HG03469 (cell line): ENCODE data around the gene ACTL7B.
A peak's percentile ranks its signal among the peaks of the same experiment; 100 is the strongest.
"Not testable (repeated sequence)": the region's sequence is repeated elsewhere in the genome, so short reads cannot be mapped to it uniquely, and the experiment has no call there.

Source experiments
- ATAC-seq: cut with Tn5 transposase; IDR thresholded peaks from one replicate; pipeline ENCODE4 v1.9.1; 2021; ENCODE audit warnings: mild to moderate bottlenecking, moderate library complexity, moderate number of reproducible peaks; ENCODE audit not compliant: unreplicated experiment

Gene ACTL7B, protein sequence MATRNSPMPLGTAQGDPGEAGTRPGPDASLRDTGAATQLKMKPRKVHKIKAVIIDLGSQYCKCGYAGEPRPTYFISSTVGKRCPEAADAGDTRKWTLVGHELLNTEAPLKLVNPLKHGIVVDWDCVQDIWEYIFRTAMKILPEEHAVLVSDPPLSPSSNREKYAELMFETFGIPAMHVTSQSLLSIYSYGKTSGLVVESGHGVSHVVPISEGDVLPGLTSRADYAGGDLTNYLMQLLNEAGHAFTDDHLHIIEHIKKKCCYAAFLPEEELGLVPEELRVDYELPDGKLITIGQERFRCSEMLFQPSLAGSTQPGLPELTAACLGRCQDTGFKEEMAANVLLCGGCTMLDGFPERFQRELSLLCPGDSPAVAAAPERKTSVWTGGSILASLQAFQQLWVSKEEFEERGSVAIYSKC

DNA sequence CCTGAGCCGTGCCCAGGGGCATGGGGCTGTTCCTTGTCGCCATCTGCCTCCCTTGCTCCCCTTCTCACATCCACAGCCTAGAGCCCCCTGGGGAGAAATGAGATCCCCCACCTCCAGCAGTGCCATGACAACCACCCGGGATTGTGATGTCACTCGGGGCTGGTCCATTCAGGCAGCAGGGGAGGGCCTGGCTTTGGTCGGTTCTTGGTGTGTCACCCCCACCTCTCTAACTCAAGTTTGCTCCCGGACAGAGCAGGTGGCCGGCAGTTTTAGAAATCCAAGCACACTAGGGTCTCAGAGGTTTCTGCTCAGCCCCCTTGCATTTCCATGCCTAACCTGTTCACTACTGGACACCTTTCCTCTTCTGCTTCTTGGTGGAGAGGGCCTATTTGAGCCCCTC, at the start of gene ACTL7B:
Gene ACTL7B, minus strand, starts transcription at position 99 of the 400 bp plus-strand sequence. Its CDS starts 56 bp downstream, at position 43.
- ATAC-seq, result no peak

DNA sequence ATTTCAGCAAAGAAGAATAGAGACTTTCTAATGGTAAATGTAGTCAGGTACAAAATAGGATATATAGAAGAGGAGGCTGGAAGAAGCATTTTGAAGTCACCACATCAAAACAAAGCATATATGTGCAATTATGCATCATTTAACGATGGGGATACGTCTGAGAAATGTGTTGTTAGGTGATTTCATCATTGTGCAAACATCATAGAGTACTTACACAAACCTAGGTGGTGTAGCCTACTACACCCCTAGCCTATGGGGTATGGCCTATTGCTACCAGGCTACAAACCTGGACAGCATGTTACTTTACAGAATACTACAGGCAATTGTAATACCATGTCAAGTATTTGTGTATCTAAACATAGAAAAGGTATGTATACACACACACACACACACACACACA, 49.7 kb upstream of the ACTL7B start:
- no peak for ATAC-seq

DNA sequence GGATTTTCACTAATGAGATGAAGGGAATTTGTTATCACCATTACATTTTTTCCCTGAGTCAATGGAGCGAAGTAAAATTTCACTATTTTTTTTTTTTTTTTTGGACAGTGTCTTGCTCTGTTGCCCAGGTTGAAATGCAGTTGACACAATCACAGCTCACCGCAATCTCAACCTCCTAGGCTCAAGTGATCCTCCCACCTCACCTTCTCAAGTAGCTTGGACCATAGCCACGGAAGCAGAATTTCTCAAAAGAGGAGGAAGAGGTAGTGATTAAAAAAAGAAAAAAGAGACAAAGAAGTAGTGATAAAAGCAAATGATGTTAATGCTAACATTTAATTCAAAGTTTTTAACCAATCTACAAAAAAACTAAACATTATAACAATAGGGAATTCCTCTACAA, 48.4 kb upstream of the ACTL7B start:
- ATAC-seq, result no peak

DNA sequence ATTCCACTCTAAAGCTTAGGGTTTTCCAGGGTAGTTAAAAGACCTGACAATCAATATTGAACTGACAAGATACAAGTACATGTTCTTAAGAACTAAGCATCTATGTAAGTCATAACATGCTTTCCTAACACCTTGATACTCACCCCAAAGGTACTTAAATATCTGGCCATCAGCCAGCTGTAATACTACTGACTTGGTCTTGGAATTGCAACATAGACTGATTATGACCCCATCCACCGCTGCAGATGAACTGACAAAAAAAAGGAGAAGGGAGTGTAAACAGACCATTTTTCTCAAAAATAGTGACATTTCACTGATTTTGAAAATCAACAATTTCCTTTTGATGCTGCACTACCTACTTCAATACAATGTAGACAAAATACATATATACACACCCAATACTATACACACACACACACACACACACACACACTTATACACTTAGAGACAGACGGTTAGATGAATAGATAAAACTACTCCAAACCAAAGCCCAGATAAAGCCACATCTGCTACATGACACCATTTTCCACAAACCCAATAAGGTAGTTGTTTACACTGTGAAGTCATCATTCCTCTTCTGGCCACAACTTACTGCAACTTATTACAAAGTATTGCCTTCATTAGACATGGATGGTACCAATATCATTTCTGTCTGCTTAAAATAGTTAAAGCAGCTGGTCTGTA, 47.8 kb upstream of the ACTL7B start:
- ATAC-seq, result no peak

DNA sequence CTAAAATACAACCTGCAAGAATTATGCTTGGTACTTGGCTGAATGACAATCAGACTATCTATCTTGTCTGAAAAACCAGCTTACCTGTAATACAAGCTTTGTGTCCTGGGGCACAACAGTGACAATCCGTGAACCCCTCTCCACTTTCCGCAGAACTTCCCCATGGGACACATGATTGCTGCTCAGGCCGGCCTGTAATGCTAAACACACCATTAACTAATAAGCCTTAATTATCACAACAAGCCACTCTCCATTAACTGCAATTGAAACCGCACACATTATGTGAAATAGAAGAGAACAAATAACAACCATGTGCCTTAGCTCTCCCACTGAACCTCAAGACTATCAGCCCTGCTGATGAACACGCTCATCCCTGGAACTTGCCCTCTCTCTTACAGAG, 44.4 kb upstream of the ACTL7B start:
- no peak for ATAC-seq

DNA sequence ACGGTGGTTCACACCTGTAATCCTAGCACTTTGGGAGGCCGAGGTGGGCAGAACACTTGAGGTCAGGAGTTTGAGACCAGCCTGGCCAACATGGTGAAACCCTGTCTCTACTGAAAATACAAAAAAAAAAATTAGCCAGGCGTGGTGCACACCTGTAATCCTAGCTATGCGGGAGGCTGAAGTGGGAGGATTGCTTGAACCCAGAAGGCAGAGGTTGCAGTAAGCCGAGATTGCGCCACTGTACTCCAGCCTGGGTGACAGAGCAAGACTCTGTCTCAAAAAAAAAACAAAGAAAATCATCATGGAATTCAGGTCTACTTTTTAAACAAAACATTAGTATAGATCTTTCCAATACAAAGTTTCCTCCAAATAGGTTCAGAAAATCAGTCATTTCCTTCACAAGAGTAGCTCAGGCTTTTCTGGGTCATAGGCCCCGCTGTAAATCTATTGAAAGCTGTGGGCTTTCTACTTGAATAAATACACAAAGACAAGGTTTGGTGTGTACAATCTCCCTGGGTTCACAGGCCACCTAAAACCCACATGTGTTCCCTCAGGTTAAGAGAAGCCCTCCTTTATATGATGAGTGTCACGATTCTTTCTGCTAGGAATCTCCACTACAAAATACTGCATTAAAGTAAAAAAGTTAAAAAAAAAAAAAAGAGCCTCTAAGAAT, 43.4 kb upstream of the ACTL7B start:
- not testable (repeated sequence) for ATAC-seq

DNA sequence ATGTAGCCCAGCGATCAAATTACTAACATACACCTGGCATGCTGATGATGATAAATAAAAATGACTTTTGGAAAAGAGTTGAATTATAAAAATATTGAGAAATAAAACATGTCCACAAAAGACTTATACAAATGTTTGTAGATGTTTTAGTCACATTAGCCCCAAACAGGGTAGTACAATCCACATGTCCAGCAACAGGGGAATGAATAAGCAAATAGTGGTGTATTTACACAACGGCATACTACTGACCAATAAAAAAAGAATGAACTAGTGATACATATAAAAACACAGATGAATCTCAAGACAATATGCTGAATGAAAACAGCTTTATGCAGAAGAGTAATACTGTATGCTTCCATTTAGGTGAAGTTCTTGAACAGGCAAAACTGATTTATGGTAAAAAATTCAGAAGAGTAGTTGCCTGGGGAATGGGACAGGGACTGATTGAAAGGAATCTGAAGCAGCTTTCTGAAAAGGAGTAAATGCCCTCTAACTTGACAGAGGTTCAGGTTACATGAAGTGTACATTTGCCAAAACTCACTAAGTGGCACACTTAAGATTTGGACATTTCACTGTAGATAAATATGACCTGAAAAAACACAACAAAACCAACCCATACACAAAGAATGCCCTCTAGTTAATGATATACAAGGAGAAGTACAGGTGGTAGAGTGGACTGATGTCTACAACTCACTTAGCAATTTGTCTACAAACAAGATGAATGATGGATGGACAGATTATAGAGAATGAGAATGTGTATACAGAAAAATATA, 41.7 kb upstream of the ACTL7B start:
- no peak for ATAC-seq

DNA sequence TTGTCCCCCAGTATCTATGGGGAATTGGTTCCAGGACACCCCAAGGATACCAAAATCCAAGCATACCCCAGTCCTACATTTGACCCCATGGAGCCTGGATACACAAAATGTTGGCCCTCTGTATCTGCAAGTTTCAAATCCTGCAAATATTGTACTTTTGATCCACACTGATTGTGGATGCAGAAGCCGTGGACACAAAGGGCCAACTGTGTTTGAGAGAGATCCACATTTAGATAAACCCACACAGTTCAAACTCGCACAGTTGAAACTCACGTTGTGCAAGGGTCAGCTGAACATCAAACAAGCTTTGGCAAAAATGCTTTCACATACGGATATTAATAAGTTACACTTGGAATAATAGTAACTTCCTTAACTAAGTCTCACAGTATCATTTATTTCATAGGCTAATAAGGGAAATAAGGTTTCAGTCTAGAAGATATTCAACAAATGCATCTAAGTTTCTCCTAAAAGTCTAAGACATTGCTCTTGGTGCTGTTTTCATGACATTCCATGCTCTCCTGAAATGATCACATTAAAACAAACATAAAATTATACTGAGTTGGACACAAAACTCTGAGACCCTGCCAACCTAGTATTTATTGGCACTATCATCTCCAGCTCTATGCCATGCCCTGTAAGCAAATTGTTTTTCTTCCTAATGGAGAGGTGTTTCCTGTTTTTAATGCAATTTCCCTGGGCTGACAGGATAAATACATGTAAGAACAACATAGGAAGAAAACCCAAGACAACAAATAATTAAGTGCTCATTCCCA, 38.6 kb upstream of the ACTL7B start:
- no peak for ATAC-seq

DNA sequence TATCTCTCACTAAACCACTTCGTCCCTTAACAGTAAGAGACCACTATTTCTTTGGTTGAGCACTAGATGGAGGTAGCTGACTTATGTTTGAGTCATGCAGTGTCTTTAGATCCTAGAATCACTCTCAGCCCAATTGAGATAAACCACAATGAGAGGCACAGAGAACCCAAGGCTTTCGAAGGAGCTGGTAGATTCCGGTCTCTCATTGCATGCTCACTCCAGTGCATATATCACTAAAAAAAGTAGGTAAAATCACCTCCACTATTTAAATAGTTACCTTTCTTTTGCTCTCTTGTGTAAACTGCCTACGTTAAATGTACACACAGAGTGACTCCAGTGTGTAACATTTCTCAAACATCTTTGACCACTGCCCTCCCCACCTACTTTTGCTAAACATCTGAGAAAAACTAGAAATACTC, 33.9 kb upstream of the ACTL7B start:
- no peak for ATAC-seq

DNA sequence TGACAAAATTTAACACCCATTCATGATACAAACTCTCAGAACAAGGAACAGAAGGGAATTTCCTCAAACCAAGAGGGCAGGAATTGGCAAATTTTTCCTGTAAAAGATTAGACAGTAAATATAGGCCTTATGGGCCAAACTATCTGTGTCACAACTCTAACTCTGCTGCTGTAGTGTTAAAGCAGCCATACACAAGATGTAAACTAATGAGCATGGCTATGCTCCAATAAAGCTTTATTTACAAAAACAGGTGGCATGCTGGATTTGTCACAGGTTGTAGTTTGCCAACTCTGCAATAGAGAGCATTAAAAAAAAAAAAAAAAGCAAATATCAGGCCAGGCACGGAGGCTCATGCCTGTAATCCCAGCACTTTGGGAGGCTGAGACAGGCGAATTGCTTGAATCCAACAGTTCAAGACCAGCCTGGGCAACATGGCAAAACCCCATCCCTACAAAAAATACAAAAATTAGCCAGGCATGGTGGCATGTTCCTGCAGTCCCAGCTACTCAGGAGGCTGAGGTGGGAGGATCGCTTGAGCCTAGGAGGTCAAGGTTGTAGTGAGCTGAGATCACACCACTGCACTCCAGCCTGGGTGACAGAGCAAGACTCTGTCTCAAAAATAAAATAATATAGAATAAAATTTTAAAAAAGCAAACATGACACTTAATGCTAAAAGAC, 30.9 kb upstream of the ACTL7B start:
- not testable (repeated sequence) for ATAC-seq

DNA sequence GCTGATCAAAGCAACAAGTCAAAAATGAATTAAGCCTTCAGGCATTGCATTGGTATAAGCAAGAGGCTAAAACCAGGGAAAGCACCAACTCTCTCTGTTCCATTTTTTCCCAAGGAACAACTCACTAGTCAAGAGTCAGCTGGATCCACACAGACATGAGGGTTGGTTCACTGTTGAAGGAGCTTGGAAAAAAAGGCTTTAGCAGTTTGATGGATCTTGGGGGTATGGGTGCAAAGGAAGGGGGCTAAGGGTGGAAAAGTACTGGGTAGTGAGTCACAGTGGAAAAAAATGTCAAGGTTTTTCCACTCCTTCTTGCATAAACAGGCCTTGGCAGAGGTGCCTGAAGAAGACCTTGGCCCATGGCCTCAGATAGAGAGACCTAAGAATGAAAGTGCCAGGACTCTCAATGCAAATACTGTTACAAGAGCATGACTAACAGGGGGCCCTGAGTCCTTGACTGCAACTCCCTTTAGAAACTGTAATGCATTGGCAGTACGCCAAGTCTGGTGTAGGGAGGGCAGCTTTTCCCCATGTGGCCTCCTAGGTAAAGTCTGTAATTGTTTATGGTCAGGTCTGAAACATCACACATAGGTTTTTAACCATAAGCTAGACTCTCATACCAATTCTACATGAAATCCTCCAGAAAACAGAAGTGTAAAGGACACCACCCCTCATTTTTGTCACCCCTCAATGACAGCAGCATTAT, 30.0 kb upstream of the ACTL7B start:
- peak; percentile 98 for ATAC-seq

DNA sequence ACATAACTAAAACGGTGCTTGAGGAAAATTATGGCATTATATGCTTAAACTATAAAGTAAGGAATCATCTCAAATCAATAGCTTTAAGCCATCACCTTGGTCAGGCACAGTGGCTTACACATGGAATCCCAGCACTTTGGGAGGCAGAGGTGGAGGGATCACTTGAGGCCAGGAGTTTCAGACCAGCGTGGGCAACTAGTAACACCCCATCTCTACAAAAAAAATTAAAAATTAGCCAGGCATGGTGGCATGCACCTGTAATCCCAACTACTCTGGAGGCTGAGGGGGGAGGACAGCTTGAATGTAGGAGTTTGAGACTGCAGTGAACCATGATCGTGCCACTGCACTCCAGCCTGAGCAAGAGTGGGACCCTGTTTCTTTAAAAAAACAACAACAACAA, 28.9 kb upstream of the ACTL7B start:
- no peak for ATAC-seq

DNA sequence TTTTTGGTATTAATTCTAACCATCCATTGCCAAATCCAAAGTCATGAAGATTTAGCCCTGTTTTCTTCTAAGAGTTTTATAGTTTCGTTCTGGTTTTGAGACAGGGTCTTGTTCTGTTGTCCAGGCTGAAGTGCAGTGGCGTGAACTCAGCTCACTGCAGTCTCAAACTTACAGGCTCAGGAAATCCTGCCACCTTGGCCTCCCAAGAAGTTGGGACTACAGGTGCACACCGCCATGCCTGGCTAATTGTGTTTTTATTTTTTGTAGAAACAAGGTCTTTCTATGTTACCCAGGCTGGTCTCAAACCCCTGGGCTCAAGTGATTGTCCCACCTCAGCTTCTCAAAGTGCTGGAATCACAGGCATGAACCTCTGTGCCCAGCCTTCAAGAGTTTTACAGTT, 27.3 kb upstream of the ACTL7B start:
- ATAC-seq, result no peak

DNA sequence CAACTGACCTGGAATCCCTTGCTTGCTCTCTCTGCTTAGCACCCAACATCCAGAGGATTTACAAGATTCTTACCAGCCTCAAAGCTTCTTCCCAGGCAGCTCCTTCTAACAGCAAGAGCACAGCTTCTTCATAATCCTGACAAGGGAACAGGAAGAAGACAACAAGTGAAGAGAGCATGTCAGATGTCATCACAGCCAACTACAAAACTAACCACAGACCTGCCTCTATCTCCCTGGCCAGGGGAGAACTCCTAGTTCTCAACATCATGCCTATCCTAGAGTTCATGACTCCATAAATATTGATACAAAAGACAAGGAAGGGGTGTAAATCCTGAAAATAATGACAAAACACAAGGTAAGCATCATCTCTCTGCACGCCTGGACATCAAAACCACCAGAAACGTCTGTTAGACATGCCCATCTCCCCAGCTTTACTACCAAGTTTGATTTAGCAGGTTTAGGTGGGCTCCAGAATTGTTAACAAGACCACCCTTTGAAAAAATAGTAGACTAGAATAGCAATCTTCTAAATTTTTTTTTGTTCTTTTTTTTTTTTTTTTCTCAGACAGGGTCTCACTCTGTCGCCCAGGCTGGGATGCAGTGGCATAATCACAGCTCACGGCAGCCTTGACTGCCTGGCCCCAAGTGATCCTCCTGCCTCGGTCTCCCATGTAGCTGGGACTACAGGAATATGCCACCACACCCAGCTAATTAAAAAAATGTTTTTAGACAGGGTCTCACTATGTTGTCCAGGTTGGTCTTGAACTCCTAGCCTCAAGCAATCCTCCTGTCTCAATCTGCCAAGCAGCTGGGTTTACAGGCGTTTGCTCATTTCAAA, 26.5 kb upstream of the ACTL7B start:
- ATAC-seq, result no peak

DNA sequence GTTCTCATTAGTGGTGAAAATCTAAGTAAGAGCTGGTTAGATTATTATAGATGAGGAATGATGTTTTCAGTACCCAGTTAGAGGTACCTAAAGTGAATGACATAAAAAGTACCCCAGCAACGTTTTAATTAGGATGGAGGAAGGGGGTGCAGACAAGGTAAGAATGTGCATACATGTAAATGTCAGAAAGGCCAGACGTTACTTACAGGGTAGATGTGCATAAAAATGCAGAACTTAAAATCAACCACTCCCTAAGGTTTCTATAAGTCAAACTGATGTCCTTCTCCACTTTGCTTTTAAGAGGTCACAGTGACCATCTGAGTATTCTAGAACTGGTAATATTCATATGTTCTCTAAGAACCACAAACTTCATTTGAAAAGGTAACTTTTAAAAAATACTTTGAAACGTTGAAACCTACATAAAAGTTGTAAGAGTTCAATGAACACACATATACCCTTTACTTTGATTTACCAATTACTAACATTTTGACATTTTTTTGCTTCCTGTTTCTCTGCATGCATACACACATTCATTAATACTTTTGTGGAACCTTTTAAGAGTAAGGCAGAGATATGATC, 25.0 kb upstream of the ACTL7B start:
- no peak for ATAC-seq

DNA sequence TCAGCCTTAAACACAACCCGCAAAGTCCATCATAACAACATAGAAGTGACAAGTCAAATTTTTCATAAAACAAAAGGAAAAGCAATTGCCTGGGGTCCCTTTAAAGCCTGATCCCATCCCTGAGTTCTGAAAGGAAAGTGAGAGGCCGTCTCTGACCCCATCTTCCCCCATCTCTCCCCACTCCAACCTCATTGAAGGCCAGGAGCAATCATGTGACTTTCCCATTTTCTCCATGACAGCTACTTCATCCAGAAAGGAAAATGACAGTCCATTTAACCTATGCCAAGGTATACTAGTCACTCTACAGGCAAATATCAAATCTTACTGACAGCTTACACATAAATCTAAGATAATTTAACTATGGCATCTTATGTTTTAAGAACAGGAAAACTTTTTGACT, 21.7 kb upstream of the ACTL7B start:
- no peak for ATAC-seq

DNA sequence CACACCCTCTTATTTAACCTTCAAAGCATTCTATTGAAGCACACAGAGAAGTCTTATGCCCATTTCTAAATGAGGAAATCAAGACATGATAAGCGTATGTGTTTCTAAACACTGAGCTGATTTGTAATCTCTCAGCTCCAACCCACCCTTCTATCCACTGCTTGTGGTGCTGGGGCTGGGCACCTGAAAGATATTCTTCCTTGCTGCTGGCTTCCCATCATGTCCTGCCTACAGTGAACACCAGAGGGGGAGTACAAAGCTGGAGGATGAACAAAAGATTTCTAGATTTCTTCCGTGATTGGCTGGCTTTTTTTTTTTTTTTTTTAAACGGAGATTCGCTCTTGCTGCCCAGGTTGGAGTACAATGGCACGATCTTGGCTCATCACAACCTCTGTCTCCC, 20.6 kb upstream of the ACTL7B start:
- ATAC-seq, result no peak
